Pancreas (tissue), 10 donors: ENCODE data around the gene PIM3. TPM values are rescaled to one million over a fixed set of nuclear protein-coding genes. Genes with fewer than 3 reads are reported as not detected.

Experiments used
- ATAC-seq, 4 donors: fragments of 200-7000 bp; cut with Tn5 transposase; one replicate each; pipeline versions ENCODE4 v1.8.0 to v1.9.1; 2020; ENCODE audit warnings: mild to moderate bottlenecking in 4 of 4, moderate library complexity in 4 of 4
- DNase-seq, 6 donors: peaks; one replicate each; pipeline ENCODE4 v3.0.0-alpha.2; 2020
- FAIRE-seq: peaks from 2 replicates; lab custom pipeline; 2012; peaks lifted over from hg19 to GRCh38; lab: Jason Lieb, UNC
- H3K27ac ChIP-seq, 4 donors: fragments of 200-600 bp; sonication (generic); 1 replicate in 3 of 4; 2 replicates in 1 of 4; pipeline versions ENCODE4 v1.5.0 to v1.8.0; 2020
- H3K27me3 ChIP-seq, 4 donors: fragments of 200-600 bp; one replicate each; pipeline ENCODE4 v1.8.0; 2021
- H3K36me3 ChIP-seq, 3 donors: fragments of 200-600 bp; sonication (generic) in 1 of 3; one replicate each; pipeline versions ENCODE4 v1.5.0 to v1.8.0; 2020 to 2021
- H3K4me1 ChIP-seq, 3 donors: fragments of 200-600 bp; one replicate each; pipeline ENCODE4 v1.8.0; 2021
- H3K4me3 ChIP-seq, 4 donors: fragments of 200-600 bp; sonication (generic) in 2 of 4; one replicate each; pipeline versions ENCODE4 v1.5.0 to v1.8.0; 2020 to 2021
- H3K9me3 ChIP-seq, 4 donors: fragments of 200-600 bp; one replicate each; pipeline ENCODE4 v1.8.0; 2021
- CTCF ChIP-seq, 4 donors: fragments of 200-600 bp; sonication (generic) in 3 of 4; IDR thresholded peaks; one replicate each; pipeline versions ENCODE4 v1.5.0 to v1.8.0; 2021; ENCODE audit warnings: antibody characterized with exemption in 4 of 4
- WGBS, 2 donors: extraction: QIAGEN DNeasy Blood & Tissue Kit; methylation state at CpG; one replicate each; pipeline ENCODE4 v1.1.7; 2013; 5-methylcytosine and 5-hydroxymethylcytosine counted together
- intact Hi-C, 3 donors: fragments of 100-400 bp; cut with DNase I; formaldehyde crosslinking; loops; one replicate each; pipeline versions ENCODE4 v1.11.1 to v1.14.2; 2022
- polyA plus RNA-seq, 2 donors: library from polyadenylated mRNA; stranded (reverse); fragments of 200-250 nt; gene quantifications; one replicate each; pipeline ENCODE4 v1.2.3, GENCODE V29; 2013
- total RNA-seq, 6 donors: library from RNA; stranded (reverse); fragmentation: NEBNext Ultra II Directional in 4 of 6; extraction: Animal tissue kit (Norgen Biotek cat#: 25700) in 4 of 6; gene quantifications; one replicate each; pipeline versions ENCODE4 v1.2.1 to v1.2.4, GENCODE V29; 2021 to 2023
- donor health status: healthy with polysubstance abuse.
- donor health status: DM: no; HTN: no; CAD: no; lungs with moderate emphysema.
- donor health status: DM: no; HTN: no; CAD: no.
- donor health status: control.
- donor health status: control.
- donor health status: Bipolar disorder and iron deficiency.
- donor health status: DM: yes; HTN: yes; CAD: no.
- donor health status: DM: no; HTN: no; CAD: no.
- donor health status: DM: no; HTN: no; CAD: no.
- donor health status: DM: yes; HTN: yes; CAD: no.

Gene PIM3
- total and polyA plus RNA-seq, 8 donors = 25.8 to 90.1 (median 39.9) TPM

GRCh38 chr22:49929211-49929979 lies 31.2 kb upstream of the PIM3 start:
- no peak overlapping the region for H3K4me3 ChIP-seq
- intact Hi-C loops = loop anchor here (2.0 to 10.0 kb wide), 2 partner anchors 101 to 105 kb away; no protein-coding TSS in a partner anchor
- no peak overlapping the region for H3K27ac ChIP-seq
- H3K27me3 ChIP-seq = no peaks in the 10 kb centered on the region
- peaks cover 6 to 8% (median 7%) of the 10 kb centered on the region in 3 donors for H3K4me1 ChIP-seq
- peak; percentile 47 to 96 (median 82) for DNase-seq
- no peaks in the 10 kb centered on the region for H3K9me3 ChIP-seq
- peak; percentile 61 to 78 (median 65) for ATAC-seq
- H3K36me3 ChIP-seq = peaks cover 0 to 9% (median 0%) of the 10 kb centered on the region in 3 donors
- peak; percentile 74 to 92 (median 82) for TF ChIP-seq CTCF (IDR thresholded peaks at IDR 0.05)
- no peak for FAIRE-seq
- WGBS, 2 donors = 4 to 7% methylated on average over 33 to 75 of the region's 75 CpGs

GRCh38 chr22:49929994-49930575 lies 30.5 kb upstream of the PIM3 start:
- intact Hi-C loops = loop anchor here (2.0 to 10.0 kb wide), 3 partner anchors 62 to 105 kb away; no protein-coding TSS in a partner anchor
- 66 to 72% methylated on average over 21 of the region's 21 CpGs for WGBS, 2 donors
- Histone ChIP-seq H3K36me3 (peaks cover 0 to 9% (median 0%) of the 10 kb centered on the region in 3 donors), H3K4me3 (no peak overlapping the region), H3K27me3 (no peaks in the 10 kb centered on the region), H3K4me1 (peaks cover 13 to 15% (median 14%) of the 10 kb centered on the region in 3 donors), H3K9me3 (no peaks in the 10 kb centered on the region), H3K27ac (no peak overlapping the region)
- peak; percentile 38 to 89 (median 64) for DNase-seq
- no peak for TF ChIP-seq CTCF (IDR thresholded peaks at IDR 0.05)
- no peak for FAIRE-seq
- ATAC-seq = no peak

GRCh38 chr22:49930596-49931412 lies 29.8 kb upstream of the PIM3 start:
- H3K27me3 ChIP-seq = no peaks in the 10 kb centered on the region
- DNase-seq (peak; percentile 68 to 87 (median 79)), FAIRE-seq (no peak), ATAC-seq (peak; percentile 58 to 77 (median 74))
- intact Hi-C loops = loop anchor here in 1 of 3 donors (5.0 kb wide), 1 partner anchor 61 kb away; no protein-coding TSS in a partner anchor
- H3K4me1 ChIP-seq = peaks cover 13 to 15% (median 14%) of the 10 kb centered on the region in 3 donors
- no peak overlapping the region for H3K4me3 ChIP-seq
- peak in 3 of 4 donors; percentile 40 to 58 (median 54) for TF ChIP-seq CTCF (IDR thresholded peaks at IDR 0.05)
- peak overlapping the region in 2 of 4 donors; percentile 30 to 45 for H3K27ac ChIP-seq
- 44 to 61% methylated on average over 14 of the region's 14 CpGs for WGBS, 2 donors
- no peaks in the 10 kb centered on the region for H3K9me3 ChIP-seq
- peaks cover 0 to 1% (median 0%) of the 10 kb centered on the region in 3 donors for H3K36me3 ChIP-seq

- no peaks in the 10 kb centered on the region for H3K36me3 ChIP-seq
- ATAC-seq (no peak), FAIRE-seq (no peak), DNase-seq (peak in 5 of 6 donors; percentile 26 to 78 (median 59))
- peak overlapping the region in 1 of 4 donors; percentile 48 for H3K4me3 ChIP-seq
- H3K4me1 ChIP-seq = peaks cover 14 to 23% (median 19%) of the 10 kb centered on the region in 3 donors
- peak overlapping the region; percentile 64 to 95 (median 86) for H3K27ac ChIP-seq
- intact Hi-C loops = loop anchor here in 1 of 3 donors (5.0 kb wide), 1 partner anchor 59 kb away; no protein-coding TSS in a partner anchor
- no peaks in the 10 kb centered on the region for H3K9me3 ChIP-seq
- WGBS, 2 donors = 79 to 81% methylated on average over 27 of the region's 27 CpGs
- no peaks in the 10 kb centered on the region for H3K27me3 ChIP-seq
- TF ChIP-seq CTCF (IDR thresholded peaks at IDR 0.05) = no peak
Measured at GRCh38 chr22:49933236-49934159, 27.1 kb upstream of the PIM3 start.
